NCI-H1092 treated with DMSO at 0.1 percent for 48 hours (cell line): ENCODE measurements around the gene CPZ.
"Not testable (repeated sequence)": the region's sequence is repeated elsewhere in the genome, so short reads cannot be mapped to it uniquely, and the experiment has no call there.

Experiments
- DNase-seq: peaks from one replicate; lab custom pipeline; 2025; lab: John Stamatoyannopoulos, UW

CPZ gene

DNA sequence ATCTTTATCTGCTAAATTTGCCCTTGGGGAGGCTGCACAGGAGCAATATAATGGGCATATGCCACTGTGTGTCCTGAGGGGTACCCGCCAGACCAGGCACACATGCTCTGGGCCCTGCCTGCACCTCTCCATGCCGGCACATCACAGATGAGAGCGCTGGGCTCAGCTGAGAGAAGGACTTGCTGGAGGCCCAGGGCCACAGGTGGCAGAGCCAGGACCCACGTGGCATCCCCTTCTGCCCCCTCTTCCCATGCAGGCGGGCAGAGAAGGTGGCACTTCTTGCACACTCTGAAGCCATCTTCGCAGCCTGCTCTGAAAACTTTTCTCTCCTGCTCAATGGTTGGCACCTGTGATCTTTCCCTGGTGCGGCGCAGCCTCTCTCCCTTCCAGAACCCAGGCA, 20.1 kb downstream of the CPZ start:
- no peak for DNase-seq

- DNase-seq = no peak
These were observed 21.1 kb downstream of the CPZ start for GRCh38 chr4:8613421-8614364.

DNA sequence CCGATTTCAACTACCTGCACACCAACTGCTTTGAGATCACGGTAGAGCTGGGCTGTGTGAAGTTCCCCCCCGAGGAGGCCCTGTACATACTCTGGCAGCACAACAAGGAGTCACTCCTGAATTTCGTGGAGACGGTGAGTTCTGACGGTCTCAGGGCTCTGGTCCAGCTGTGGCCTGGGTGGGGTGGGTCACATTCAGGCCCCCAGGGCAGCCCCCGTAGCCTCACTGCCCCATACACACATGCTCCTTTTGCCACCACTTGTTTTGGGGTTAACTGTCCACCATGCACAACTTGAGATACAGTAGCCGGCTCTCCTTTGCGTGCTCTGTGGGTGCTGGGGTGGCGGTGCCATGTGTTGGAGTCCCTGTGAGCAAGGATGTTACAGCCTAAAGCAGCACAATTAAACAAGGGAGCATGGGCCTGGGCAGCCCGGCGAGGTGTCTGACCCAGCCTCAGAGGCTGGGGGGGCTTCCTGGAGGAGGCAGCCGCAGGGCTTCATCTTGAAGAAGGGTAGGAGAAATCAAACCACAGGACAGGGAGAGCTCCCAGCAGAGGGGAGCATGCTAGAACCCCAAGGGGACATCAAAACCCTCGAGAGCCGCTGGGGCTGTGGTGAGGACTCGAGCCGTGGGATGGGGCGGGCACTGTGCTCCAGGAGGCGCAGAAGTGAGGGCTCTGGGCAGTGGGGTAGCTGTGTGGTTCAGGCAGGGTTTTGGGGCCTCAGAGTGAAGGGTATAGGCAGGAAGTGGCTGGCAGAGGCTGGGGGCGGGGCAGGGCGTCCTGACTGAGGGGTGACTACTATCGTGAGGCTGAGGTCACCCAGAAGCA, 22.0 kb downstream of the CPZ start:
- no peak for DNase-seq

DNA sequence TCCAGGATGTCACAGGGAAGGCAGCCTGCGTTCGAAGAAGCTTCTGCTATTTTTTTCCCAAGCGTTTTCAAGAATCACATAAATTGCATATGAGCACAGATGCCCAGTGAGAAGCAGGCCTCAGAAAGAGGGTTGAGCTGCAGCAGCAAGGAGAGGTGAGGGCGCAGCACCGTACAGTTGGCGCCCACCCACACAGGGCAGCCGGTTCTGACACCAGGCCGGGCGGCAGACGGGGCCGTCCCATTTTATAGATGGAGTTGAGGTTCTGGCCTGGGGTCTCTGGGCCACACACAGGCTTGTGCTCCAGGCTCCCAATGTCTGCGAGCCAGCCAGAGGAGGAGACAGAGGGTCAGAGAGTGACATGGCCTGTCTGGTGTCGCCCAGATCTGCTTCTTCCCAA, 22.8 kb downstream of the CPZ start:
- no peak for DNase-seq

DNA sequence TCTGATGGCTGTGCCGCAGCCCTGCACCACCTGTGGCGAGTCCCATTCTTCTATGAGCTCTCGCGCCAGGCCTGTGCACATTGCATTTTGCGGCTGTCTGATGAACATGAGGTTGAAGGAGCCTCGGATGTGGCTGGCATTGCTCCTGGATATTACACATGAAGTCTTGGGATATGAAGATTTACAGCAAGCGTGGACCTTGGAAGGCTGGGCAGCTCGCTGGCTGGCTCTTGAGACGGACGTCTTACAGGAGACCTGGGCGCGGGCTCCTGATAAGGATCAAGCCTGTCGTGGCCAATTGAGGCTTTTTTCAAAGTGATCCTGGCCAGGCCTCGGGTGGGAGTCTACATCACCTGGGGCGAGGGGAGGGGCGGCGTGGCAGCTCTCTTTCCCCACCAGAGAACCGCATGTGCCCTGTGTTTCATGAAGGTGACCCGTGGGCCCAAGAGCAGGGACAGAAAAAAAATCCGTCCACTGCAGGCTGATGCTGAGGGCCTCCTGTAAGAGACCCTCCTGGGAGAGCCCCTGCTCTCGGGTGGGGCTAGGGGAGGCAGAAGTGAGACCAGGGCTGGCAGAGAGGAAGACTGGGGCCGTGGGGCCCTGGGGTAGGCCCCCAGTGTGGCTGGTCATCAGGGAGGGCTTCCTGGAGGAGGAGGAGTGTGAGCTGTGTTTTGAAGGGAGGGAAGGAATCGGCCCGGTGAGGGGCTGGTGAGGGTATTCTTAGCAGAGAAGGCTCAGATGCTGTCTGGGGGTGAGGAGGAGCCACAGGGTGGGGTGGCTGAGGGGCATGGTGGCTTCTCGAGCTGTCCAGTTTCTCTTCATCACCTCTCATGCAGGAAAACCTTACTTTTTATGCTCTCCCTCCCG, 23.6 kb downstream of the CPZ start:
- DNase-seq = no peak

- DNase-seq = no peak
These were observed 24.3 kb downstream of the CPZ start for GRCh38 chr4:8616831-8617230.

- no peak for DNase-seq
These were observed 25.0 kb downstream of the CPZ start for GRCh38 chr4:8617486-8618040.

DNA sequence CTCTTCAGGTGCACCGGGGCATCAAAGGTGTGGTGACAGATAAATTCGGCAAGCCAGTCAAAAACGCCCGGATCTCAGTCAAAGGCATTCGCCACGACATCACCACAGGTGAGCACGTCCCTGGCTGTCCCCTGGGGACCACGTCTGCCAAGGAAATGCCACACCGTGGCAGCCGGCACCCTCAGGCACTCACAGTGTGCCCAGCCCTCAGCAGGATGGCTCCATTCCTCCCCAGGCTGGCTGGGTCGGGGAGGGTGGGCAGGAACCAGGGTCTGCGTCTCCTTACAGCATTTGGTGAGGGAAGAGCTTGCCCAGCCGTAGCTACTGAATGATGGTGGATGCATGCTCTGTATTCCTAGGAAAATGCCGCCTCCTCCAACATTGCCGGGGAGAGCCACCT, 25.9 kb downstream of the CPZ start:
- DNase-seq = no peak

DNA sequence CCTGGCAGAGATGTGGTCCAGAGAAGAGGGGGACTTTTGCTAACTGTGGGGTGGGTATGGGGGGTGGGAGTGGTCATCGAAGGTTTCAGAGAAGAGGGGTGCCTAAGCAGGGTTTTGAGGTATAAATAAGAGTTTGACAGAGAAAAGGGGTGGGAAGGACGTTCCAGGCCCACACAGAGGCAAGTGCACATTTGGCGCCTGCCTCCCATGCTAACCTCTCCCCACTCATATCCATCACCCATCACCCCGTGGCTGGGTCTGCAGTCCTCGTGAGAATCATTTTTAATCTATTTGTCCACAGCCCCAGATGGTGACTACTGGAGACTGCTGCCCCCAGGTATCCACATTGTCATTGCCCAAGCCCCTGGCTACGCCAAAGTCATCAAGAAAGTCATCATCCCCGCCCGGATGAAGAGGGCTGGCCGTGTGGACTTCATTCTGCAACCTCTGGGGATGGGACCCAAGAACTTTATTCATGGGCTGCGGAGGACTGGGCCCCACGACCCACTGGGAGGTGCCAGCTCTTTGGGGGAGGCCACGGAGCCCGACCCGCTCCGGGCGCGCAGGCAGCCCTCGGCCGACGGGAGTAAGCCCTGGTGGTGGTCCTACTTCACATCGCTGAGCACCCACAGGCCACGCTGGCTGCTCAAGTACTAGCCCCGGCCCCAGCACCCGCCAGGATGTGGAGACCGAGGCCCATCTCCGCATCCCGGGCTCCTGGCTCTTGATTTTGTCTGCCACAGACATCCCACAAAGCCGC, 26.6 kb downstream of the CPZ start:
- DNase-seq = no peak

GRCh38 chr4:8621135-8621534, 28.6 kb downstream of the CPZ start:
- DNase-seq = not testable (repeated sequence)

GRCh38 chr4:8624601-8625272, 32.2 kb downstream of the CPZ start:
- not testable (repeated sequence) for DNase-seq

- not testable (repeated sequence) for DNase-seq
These were observed 37.8 kb downstream of the CPZ start for GRCh38 chr4:8630240-8630905.

GRCh38 chr4:8631896-8632295, 39.3 kb downstream of the CPZ start:
- not testable (repeated sequence) for DNase-seq

- DNase-seq = not testable (repeated sequence)
These were observed 42.2 kb downstream of the CPZ start for GRCh38 chr4:8634773-8635172.

GRCh38 chr4:8635897-8636554, 43.5 kb downstream of the CPZ start:
- not testable (repeated sequence) for DNase-seq

DNA sequence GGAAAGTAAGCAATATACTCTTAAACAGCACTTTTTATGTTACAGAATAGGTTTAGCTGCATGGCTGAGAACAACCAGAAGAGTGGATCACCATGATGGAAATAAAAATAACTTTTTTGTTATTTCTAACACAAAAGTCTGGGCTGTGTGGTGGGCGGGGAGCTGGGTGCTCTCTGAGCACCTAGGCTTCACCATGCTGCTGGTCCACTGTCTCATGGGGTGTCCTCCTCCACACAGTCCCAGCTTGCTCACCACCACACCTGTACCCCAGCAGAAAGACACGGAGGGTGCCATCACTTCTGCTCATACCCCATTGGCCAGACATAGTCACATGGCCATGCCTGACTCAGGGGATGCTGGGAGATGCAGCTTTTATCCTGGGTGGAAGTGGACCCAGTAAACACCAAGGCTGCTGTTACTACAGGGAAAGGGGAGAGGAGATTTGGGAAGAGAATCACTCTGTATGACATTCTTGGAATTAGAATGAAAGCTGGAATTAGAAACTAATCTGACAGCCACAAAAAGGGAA, 45.0 kb downstream of the CPZ start:
- no peak for DNase-seq

GRCh38 chr4:8639021-8639420, 46.5 kb downstream of the CPZ start:
- no peak for DNase-seq

GRCh38 chr4:8639777-8640720, 47.5 kb downstream of the CPZ start:
- no peak for DNase-seq
